SK-N-SH treated with all-trans-retinoic acid at 6 μM for 48 hours (cell line): Measurements from ENCODE around the gene HS1BP3.

Source experiments
- ATAC-seq: fragments of 200-7000 bp; cut with Tn5 transposase; 3 replicates; pipeline ENCODE4 v1.9.1; 2020; ENCODE audit warnings: mild to moderate bottlenecking, moderate library complexity
- ARNTL ChIP-seq: fragments of 450-650 bp; formaldehyde crosslinking; IDR thresholded peaks from 2 replicates; pipeline ENCODE4 v1.5.0; 2020; ENCODE audit warnings: low read depth, mild to moderate bottlenecking, moderate library complexity, borderline replicate concordance
- BACH2 ChIP-seq: fragments of 250-450 bp; sonication (Bioruptor Pico); IDR thresholded peaks from 2 replicates; pipeline ENCODE4 v1.9.0; 2021; ENCODE audit warnings: mild to moderate bottlenecking, borderline replicate concordance
- CSDC2 ChIP-seq: fragments of 250-450 bp; sonication (Bioruptor Pico); IDR thresholded peaks from 2 replicates; pipeline ENCODE4 v1.5.0; 2020; ENCODE audit warnings: mild to moderate bottlenecking, moderate library complexity
- ESRRG ChIP-seq: fragments of 250-450 bp; sonication (Bioruptor Pico); IDR thresholded peaks from 2 replicates; pipeline ENCODE4 v1.6.1; 2021; ENCODE audit warnings: mild to moderate bottlenecking
- GLIS3 ChIP-seq: fragments of 250-450 bp; sonication (Bioruptor Pico); IDR thresholded peaks from 2 replicates; pipeline ENCODE4 v1.5.0; 2020; ENCODE audit warnings: mild to moderate bottlenecking, moderate library complexity
- ISL1 ChIP-seq: fragments of 250-450 bp; sonication (Bioruptor Pico); IDR thresholded peaks from 2 replicates; pipeline ENCODE4 v2.1.2; 2022; ENCODE audit warnings: mild to moderate bottlenecking, moderate library complexity
- PPARA ChIP-seq: fragments of 250-450 bp; sonication (Bioruptor Pico); IDR thresholded peaks from 2 replicates; pipeline ENCODE4 v1.5.0; 2020; ENCODE audit warnings: mild to moderate bottlenecking, borderline replicate concordance
- RARB ChIP-seq: fragments of 250-450 bp; sonication (Bioruptor Pico); IDR thresholded peaks from 2 replicates; pipeline ENCODE4 v1.8.0; 2021; ENCODE audit warnings: mild to moderate bottlenecking, moderate library complexity
- SNAI2 ChIP-seq: fragments of 250-450 bp; sonication (Bioruptor Pico); IDR thresholded peaks from 2 replicates; pipeline ENCODE4 v1.5.0; 2020; ENCODE audit warnings: mild to moderate bottlenecking, moderate library complexity
- TCF4 ChIP-seq: fragments of 250-450 bp; sonication (Bioruptor Pico); IDR thresholded peaks from 2 replicates; pipeline ENCODE4 v1.8.0; 2021; ENCODE audit warnings: mild to moderate bottlenecking, moderate library complexity, borderline replicate concordance
- TOX ChIP-seq: fragments of 250-450 bp; sonication (Bioruptor Pico); IDR thresholded peaks from 2 replicates; pipeline ENCODE4 v1.8.0; 2021; ENCODE audit warnings: mild to moderate bottlenecking, moderate library complexity, borderline replicate concordance
- ZC3H10 ChIP-seq: fragments of 250-450 bp; sonication (Bioruptor Pico); IDR thresholded peaks from 2 replicates; pipeline ENCODE4 v1.5.1; 2021; ENCODE audit warnings: mild to moderate bottlenecking, moderate library complexity
- ZFP3 ChIP-seq: fragments of 250-450 bp; sonication (Bioruptor Pico); IDR thresholded peaks from 2 replicates; pipeline ENCODE4 v1.5.0; 2020; ENCODE audit warnings: mild to moderate bottlenecking, moderate library complexity
- ZFP30 ChIP-seq: fragments of 450-650 bp; formaldehyde crosslinking; IDR thresholded peaks from 2 replicates; pipeline ENCODE4 v1.5.0; 2022; ENCODE audit warnings: mild to moderate bottlenecking, moderate library complexity
- ZNF565 ChIP-seq: fragments of 450-650 bp; formaldehyde crosslinking; conservative IDR thresholded peaks from 2 replicates; pipeline ENCODE4 v1.5.0; 2020; ENCODE audit warnings: low read depth, mild to moderate bottlenecking, moderate library complexity
- ZNF70 ChIP-seq: fragments of 450-650 bp; formaldehyde crosslinking; IDR thresholded peaks from 2 replicates; pipeline ENCODE4 v1.5.0; 2020; ENCODE audit warnings: mild to moderate bottlenecking, moderate library complexity
- ZNF8 ChIP-seq: fragments of 450-650 bp; formaldehyde crosslinking; IDR thresholded peaks from 2 replicates; pipeline ENCODE4 v1.5.0; 2020; ENCODE audit warnings: mild to moderate bottlenecking, moderate library complexity
- TF ChIP-seq, protein P1 (sequence below): fragments of 250-450 bp; sonication (Bioruptor Pico); IDR thresholded peaks from 2 replicates; pipeline ENCODE4 v1.8.0; 2021; ENCODE audit warnings: low read depth, mild to moderate bottlenecking, moderate library complexity, borderline replicate concordance
- TF ChIP-seq, protein P2 (sequence below): fragments of 250-450 bp; sonication (Bioruptor Pico); IDR thresholded peaks from 2 replicates; pipeline ENCODE4 v1.5.1; 2020; ENCODE audit warnings: low read depth, mild to moderate bottlenecking, moderate library complexity
- TF ChIP-seq, protein P3 (sequence below): fragments of 250-450 bp; sonication (Bioruptor Pico); IDR thresholded peaks from 2 replicates; pipeline ENCODE4 v1.5.0; 2020; ENCODE audit warnings: mild to moderate bottlenecking, moderate library complexity
- TF ChIP-seq, protein P4 (sequence below): fragments of 250-450 bp; sonication (Bioruptor Pico); IDR thresholded peaks from 2 replicates; pipeline ENCODE4 v1.8.0; 2020; ENCODE audit warnings: mild to moderate bottlenecking, moderate library complexity, borderline replicate concordance

HS1BP3 gene

DNA sequence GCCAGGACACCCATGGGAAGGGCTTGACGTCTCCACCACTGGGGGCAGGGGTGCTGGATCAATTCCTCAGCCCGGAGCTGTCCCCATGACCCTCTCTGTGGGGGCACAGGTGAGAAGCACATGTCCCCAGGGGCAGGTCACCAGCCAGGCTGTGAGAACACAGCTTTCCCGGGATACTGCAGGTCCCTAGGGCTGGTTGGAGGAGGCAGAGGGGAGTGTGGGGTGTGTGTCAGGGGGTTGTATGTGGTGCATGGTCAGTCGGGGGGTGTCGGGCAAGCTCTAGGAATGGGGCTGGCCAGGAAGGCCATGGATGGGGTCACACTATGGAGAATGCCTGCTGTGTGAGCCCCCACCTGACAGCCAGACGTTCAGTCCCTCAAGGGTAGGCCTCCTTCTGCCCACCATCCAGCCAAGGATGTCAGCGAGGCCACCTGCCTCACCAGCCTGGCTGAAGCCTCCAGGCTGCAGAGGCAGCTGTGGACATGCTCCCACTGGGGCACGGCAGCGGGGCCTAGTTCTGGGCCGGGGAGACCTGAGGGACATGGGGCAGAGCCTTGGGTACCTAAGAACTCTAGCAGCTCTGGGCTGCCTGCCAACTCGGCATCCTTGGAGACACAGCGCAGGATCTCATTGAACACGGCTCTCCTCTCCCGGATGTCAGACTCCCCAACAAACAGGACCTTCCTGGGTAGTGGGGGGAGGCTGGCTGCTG is 10.3 kb downstream of the HS1BP3 start:
- ATAC-seq = no peak
- TF ChIP-seq CSDC2 (CRISPR knock-in tag) = no peak
- TF ChIP-seq ZNF70 (CRISPR knock-in tag) = no peak
- no peak for TF ChIP-seq ZFP3 (CRISPR knock-in tag)
- no peak for TF ChIP-seq ZC3H10 (CRISPR knock-in tag)
- no peak for TF ChIP-seq ESRRG (CRISPR knock-in tag)
- TF ChIP-seq TCF4 (CRISPR knock-in tag) = no peak
- no peak for TF ChIP-seq GLIS3 (CRISPR knock-in tag)
- no peak for TF ChIP-seq BACH2
- no peak for TF ChIP-seq ARNTL
- no peak for TF ChIP-seq ZNF565 (CRISPR knock-in tag)
- TF ChIP-seq, protein P1, sequence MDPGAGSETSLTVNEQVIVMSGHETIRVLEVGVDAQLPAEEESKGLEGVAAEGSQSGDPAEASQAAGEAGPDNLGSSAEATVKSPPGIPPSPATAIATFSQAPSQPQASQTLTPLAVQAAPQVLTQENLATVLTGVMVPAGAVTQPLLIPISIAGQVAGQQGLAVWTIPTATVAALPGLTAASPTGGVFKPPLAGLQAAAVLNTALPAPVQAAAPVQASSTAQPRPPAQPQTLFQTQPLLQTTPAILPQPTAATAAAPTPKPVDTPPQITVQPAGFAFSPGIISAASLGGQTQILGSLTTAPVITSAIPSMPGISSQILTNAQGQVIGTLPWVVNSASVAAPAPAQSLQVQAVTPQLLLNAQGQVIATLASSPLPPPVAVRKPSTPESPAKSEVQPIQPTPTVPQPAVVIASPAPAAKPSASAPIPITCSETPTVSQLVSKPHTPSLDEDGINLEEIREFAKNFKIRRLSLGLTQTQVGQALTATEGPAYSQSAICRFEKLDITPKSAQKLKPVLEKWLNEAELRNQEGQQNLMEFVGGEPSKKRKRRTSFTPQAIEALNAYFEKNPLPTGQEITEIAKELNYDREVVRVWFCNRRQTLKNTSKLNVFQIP (CRISPR knock-in tag) = no peak
- TF ChIP-seq PPARA = no peak
- TF ChIP-seq TOX (CRISPR knock-in tag) = no peak

DNA sequence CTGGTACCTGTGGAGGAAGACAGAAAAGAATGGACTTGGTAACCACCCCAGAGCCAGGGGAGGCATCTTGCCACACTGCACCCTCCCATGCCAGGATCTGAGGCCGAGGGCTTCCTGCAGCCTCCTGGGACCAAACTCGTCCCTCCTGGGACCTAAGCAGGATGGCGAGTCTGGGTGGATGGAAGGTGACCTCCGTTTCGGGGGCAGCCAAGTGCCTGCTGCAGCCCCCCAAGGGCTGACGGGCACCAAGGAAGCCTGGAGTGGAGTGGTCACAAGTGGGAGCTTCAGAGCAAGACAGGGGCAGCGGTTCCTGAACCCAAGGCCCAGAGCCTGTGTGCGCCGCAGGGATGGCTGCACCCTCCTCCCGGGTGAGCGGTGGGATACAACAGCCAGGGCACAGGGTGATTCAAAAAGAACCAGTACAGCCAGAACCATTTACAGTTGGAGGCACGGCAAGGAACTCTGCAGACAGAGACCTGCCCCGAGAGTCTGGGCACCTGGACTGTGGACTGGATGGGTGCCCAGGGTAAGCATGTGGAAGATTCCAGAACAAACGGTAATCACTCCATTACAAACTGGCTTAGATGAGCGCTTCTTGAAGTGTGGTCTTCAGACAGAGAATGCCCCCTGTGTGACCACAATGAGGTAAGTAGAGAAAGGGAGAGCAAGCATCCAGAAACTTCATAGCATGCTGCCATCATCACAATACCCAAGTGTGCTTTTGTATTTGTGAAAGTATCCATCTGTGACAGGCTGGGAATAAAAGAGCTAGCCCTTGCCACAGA is 12.1 kb downstream of the HS1BP3 start:
- TF ChIP-seq ARNTL = no peak
- TF ChIP-seq, protein P2, sequence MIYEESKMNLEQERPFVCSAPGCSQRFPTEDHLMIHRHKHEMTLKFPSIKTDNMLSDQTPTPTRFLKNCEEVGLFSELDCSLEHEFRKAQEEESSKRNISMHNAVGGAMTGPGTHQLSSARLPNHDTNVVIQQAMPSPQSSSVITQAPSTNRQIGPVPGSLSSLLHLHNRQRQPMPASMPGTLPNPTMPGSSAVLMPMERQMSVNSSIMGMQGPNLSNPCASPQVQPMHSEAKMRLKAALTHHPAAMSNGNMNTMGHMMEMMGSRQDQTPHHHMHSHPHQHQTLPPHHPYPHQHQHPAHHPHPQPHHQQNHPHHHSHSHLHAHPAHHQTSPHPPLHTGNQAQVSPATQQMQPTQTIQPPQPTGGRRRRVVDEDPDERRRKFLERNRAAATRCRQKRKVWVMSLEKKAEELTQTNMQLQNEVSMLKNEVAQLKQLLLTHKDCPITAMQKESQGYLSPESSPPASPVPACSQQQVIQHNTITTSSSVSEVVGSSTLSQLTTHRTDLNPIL (CRISPR knock-in tag) = no peak
- no peak for TF ChIP-seq ZNF8 (CRISPR knock-in tag)
- no peak for TF ChIP-seq ESRRG (CRISPR knock-in tag)
- TF ChIP-seq, protein P3, sequence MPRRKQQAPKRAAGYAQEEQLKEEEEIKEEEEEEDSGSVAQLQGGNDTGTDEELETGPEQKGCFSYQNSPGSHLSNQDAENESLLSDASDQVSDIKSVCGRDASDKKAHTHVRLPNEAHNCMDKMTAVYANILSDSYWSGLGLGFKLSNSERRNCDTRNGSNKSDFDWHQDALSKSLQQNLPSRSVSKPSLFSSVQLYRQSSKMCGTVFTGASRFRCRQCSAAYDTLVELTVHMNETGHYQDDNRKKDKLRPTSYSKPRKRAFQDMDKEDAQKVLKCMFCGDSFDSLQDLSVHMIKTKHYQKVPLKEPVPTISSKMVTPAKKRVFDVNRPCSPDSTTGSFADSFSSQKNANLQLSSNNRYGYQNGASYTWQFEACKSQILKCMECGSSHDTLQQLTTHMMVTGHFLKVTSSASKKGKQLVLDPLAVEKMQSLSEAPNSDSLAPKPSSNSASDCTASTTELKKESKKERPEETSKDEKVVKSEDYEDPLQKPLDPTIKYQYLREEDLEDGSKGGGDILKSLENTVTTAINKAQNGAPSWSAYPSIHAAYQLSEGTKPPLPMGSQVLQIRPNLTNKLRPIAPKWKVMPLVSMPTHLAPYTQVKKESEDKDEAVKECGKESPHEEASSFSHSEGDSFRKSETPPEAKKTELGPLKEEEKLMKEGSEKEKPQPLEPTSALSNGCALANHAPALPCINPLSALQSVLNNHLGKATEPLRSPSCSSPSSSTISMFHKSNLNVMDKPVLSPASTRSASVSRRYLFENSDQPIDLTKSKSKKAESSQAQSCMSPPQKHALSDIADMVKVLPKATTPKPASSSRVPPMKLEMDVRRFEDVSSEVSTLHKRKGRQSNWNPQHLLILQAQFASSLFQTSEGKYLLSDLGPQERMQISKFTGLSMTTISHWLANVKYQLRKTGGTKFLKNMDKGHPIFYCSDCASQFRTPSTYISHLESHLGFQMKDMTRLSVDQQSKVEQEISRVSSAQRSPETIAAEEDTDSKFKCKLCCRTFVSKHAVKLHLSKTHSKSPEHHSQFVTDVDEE (CRISPR knock-in tag) = no peak
- TF ChIP-seq ISL1 (CRISPR knock-in tag) = no peak
- TF ChIP-seq RARB = no peak
- no peak for ATAC-seq

DNA sequence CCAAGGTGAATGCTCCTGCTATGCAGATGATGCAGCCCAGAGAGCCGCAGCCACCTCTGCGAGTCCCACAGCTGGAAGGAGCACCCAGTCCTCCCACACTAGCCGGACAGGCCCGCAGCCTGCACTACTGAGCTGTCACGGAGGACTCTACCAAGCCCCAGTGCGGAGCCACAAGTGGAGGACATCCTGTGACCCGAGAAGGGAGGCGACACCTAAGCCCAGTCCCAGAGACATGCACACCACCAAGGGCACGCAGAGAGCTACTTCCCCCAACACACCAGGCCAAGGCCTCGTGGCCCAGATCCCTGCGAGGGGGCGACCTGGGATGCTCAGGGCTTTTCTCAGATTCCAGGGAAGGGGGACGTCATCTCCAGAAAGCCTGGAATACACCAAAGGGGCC is 12.9 kb downstream of the HS1BP3 start:
- TF ChIP-seq SNAI2 (CRISPR knock-in tag) = no peak
- TF ChIP-seq ZFP30 = no peak
- TF ChIP-seq, protein P4, sequence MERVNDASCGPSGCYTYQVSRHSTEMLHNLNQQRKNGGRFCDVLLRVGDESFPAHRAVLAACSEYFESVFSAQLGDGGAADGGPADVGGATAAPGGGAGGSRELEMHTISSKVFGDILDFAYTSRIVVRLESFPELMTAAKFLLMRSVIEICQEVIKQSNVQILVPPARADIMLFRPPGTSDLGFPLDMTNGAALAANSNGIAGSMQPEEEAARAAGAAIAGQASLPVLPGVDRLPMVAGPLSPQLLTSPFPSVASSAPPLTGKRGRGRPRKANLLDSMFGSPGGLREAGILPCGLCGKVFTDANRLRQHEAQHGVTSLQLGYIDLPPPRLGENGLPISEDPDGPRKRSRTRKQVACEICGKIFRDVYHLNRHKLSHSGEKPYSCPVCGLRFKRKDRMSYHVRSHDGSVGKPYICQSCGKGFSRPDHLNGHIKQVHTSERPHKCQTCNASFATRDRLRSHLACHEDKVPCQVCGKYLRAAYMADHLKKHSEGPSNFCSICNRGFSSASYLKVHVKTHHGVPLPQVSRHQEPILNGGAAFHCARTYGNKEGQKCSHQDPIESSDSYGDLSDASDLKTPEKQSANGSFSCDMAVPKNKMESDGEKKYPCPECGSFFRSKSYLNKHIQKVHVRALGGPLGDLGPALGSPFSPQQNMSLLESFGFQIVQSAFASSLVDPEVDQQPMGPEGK (CRISPR knock-in tag) = no peak
- no peak for TF ChIP-seq ISL1 (CRISPR knock-in tag)
- no peak for TF ChIP-seq CSDC2 (CRISPR knock-in tag)
- no peak for TF ChIP-seq TCF4 (CRISPR knock-in tag)
- no peak for TF ChIP-seq TOX (CRISPR knock-in tag)
- no peak for TF ChIP-seq RARB
- no peak for TF ChIP-seq PPARA
- TF ChIP-seq ZNF565 (CRISPR knock-in tag) = no peak
- no peak for TF ChIP-seq ESRRG (CRISPR knock-in tag)
- TF ChIP-seq ZNF70 (CRISPR knock-in tag) = no peak
- TF ChIP-seq ZFP3 (CRISPR knock-in tag) = no peak
- TF ChIP-seq, protein P3 (CRISPR knock-in tag) = no peak
- TF ChIP-seq ZNF8 (CRISPR knock-in tag) = no peak

More for the DNA sequence above, 12.9 kb downstream of the HS1BP3 start:
- ATAC-seq = no peak
